Measurements from ENCODE around the gene PRR33.

- TF ChIP-seq CTCF (IDR thresholded peaks at IDR 0.05) (no peak), POLR2A (IDR thresholded peaks at IDR 0.05) (no peak)
Observed at GRCh38 chr11:1923201-1923956, 31.7 kb upstream of the PRR33 start.

Data from prostate gland (tissue), 2 donors.